Neuronal stem cell (in vitro differentiated cells): ENCODE data around the gene JPH2.

Source experiments
- DNase-seq: peaks from one replicate; pipeline ENCODE4 v3.0.0-alpha.2; 2013; ENCODE audit warnings: low spot score
- H2AFZ ChIP-seq: one replicate; pipeline ENCODE4 v1.6.1; 2013; ENCODE audit warnings: mild to moderate bottlenecking, low read length, inconsistent platforms
- H2AK5ac ChIP-seq: 2 replicates; pipeline ENCODE4 v1.6.1; 2013; ENCODE audit warnings: low read depth, mild to moderate bottlenecking, inconsistent platforms, low read length, moderate library complexity, mixed read lengths
- H2BK120ac ChIP-seq: 2 replicates; pipeline ENCODE4 v1.6.1; 2013; ENCODE audit warnings: low read depth, mild to moderate bottlenecking, inconsistent platforms, low read length, moderate library complexity, mixed read lengths
- H2BK12ac ChIP-seq: one replicate; pipeline ENCODE4 v1.6.1; 2013; ENCODE audit warnings: low read length, inconsistent platforms
- H2BK15ac ChIP-seq: 2 replicates; pipeline ENCODE4 v1.6.1; 2013; ENCODE audit warnings: mild to moderate bottlenecking, low read length, inconsistent platforms, mixed read lengths
- H2BK5ac ChIP-seq: one replicate; pipeline ENCODE4 v1.6.1; 2013; ENCODE audit warnings: inconsistent platforms, mild to moderate bottlenecking, low read length, moderate library complexity
- H3K14ac ChIP-seq: one replicate; pipeline ENCODE4 v1.6.1; 2013; ENCODE audit warnings: low read length, inconsistent platforms
- H3K18ac ChIP-seq: 2 replicates; pipeline ENCODE4 v1.6.1; 2013; ENCODE audit warnings: low read length, inconsistent platforms
- H3K23ac ChIP-seq: 2 replicates; pipeline ENCODE4 v1.6.1; 2013; ENCODE audit warnings: low read depth, mild to moderate bottlenecking, mixed read lengths, low read length, inconsistent platforms; ENCODE audit not compliant: poor library complexity
- H3K27ac ChIP-seq: replicated peaks from 3 replicates; pipeline ENCODE4 v1.5.1; 2013; ENCODE audit warnings: low read length, inconsistent platforms
- H3K27me3 ChIP-seq, 3 experiments: 2 replicates each; pipeline ENCODE4 v1.6.1; 2013; ENCODE audit warnings: low read length in 3 of 3, mild to moderate bottlenecking in 2 of 3, inconsistent platforms in 1 of 3, low read depth in 1 of 3, mixed read lengths in 1 of 3, moderate library complexity in 1 of 3; ENCODE audit not compliant: control insufficient read depth in 3 of 3, insufficient read depth in 3 of 3
- H3K36me3 ChIP-seq, 2 donors: replicated peaks in 1 of 2; 2 replicates each; pipeline ENCODE4 v1.6.1; 2013; ENCODE audit warnings: low read length in 2 of 2; ENCODE audit not compliant: control insufficient read depth in 2 of 2, insufficient read depth in 2 of 2
- H3K4ac ChIP-seq: 2 replicates; pipeline ENCODE4 v1.6.1; 2013; ENCODE audit warnings: inconsistent platforms, mild to moderate bottlenecking, low read length, moderate library complexity
- H3K4me1 ChIP-seq, 2 donors: 1 replicate in 1 of 2; 2 replicates in 1 of 2; pipeline ENCODE4 v1.6.1; 2013; ENCODE audit warnings: low read length in 2 of 2, low read depth in 1 of 2; ENCODE audit not compliant: control insufficient read depth in 2 of 2, insufficient read depth in 1 of 2
- H3K4me2 ChIP-seq: one replicate; pipeline ENCODE4 v1.6.1; 2013; ENCODE audit warnings: mild to moderate bottlenecking, low read length, inconsistent platforms; ENCODE audit not compliant: insufficient read depth, poor library complexity, severe bottlenecking
- H3K4me3 ChIP-seq, 2 donors: 2 replicates each; pipeline ENCODE4 v1.5.1; 2013; ENCODE audit warnings: low read length in 2 of 2, mild to moderate bottlenecking in 2 of 2, inconsistent platforms in 1 of 2, moderate library complexity in 1 of 2
- H3K79me1 ChIP-seq: one replicate; pipeline ENCODE4 v1.6.1; 2013; ENCODE audit warnings: low read depth, mild to moderate bottlenecking, inconsistent platforms, low read length, moderate library complexity
- H3K9ac ChIP-seq: one replicate; pipeline ENCODE4 v1.6.1; 2013; ENCODE audit warnings: mild to moderate bottlenecking, low read depth, low read length, inconsistent platforms; ENCODE audit not compliant: poor library complexity
- H3K9me3 ChIP-seq, 2 donors: replicated peaks in 1 of 2; 2 replicates each; pipeline versions ENCODE3 to v1.6.1; 2013; ENCODE audit warnings: low read length in 2 of 2, mild to moderate bottlenecking in 2 of 2, inconsistent platforms in 1 of 2, low read depth in 1 of 2, mixed read lengths in 1 of 2, moderate library complexity in 1 of 2; ENCODE audit not compliant: control insufficient read depth in 2 of 2, insufficient read depth in 1 of 2
- H4K8ac ChIP-seq: one replicate; pipeline ENCODE4 v1.6.1; 2013; ENCODE audit warnings: low read depth, mild to moderate bottlenecking, inconsistent platforms, low read length, moderate library complexity
- H4K91ac ChIP-seq: one replicate; pipeline ENCODE4 v1.6.1; 2013; ENCODE audit warnings: low read length, low read depth, mild to moderate bottlenecking, inconsistent platforms; ENCODE audit not compliant: poor library complexity
- WGBS, 2 donors: extraction: QIAGEN DNeasy Blood & Tissue Kit; methylation state at CpG; one replicate each; pipeline ENCODE4 v1.1.7; 2013; ENCODE audit warnings: missing lambda C conversion rate in 2 of 2, mixed read lengths in 1 of 2; ENCODE audit not compliant: insufficient read length in 2 of 2, insufficient replicate concordance in 1 of 2; ENCODE audit errors: extremely low coverage in 2 of 2; 5-methylcytosine and 5-hydroxymethylcytosine counted together

Gene JPH2

GRCh38 chr20:44092551-44093248, 94.3 kb downstream of the JPH2 start:
- no CpG with 5 or more reads among the region's 9 CpGs for WGBS, 2 donors
- Histone ChIP-seq H3K18ac (no peak overlapping the region), H2BK15ac (no peak overlapping the region), H2BK120ac (no peak overlapping the region), H3K4me1 (no peaks in the 10 kb centered on the region), H3K4me3 (no peak overlapping the region), H3K36me3 (no peaks in the 10 kb centered on the region), H2BK12ac (no peak overlapping the region), H2BK5ac (no peak overlapping the region), H3K23ac (no peak overlapping the region), H4K8ac (no peak overlapping the region), H3K4ac (no peak overlapping the region), H3K4me2 (no peak overlapping the region), H3K27me3 (no peaks in the 10 kb centered on the region), H3K14ac (no peak overlapping the region), H4K91ac (no peak overlapping the region), H2AK5ac (no peak overlapping the region), H3K9ac (no peak overlapping the region), H3K79me1 (no peaks in the 10 kb centered on the region), H2AFZ (no peak overlapping the region), H3K27ac (no peak overlapping the region), H3K9me3 (no peaks in the 10 kb centered on the region)
- peak; percentile 27 for DNase-seq

- peaks cover 0 to 4% (median 0%) of the 10 kb centered on the region in 3 experiments for H3K27me3 ChIP-seq
- H3K79me1 ChIP-seq: no peaks in the 10 kb centered on the region
- H3K4me1 ChIP-seq: no peaks in the 10 kb centered on the region
- H3K4me3 ChIP-seq: no peak overlapping the region
- H2BK12ac ChIP-seq: no peak overlapping the region
- no peak overlapping the region for H3K9ac ChIP-seq
- no peak overlapping the region for H2AFZ ChIP-seq
- H4K91ac ChIP-seq: no peak overlapping the region
- no peak overlapping the region for H4K8ac ChIP-seq
- H3K36me3 ChIP-seq: no peaks in the 10 kb centered on the region
- no peak overlapping the region for H3K23ac ChIP-seq
- H2BK15ac ChIP-seq: no peak overlapping the region
- no peak for DNase-seq
- H3K27ac ChIP-seq: no peak overlapping the region
- H3K14ac ChIP-seq: peak overlapping the region; percentile 28
- no peak overlapping the region for H3K18ac ChIP-seq
- no peak overlapping the region for H3K4ac ChIP-seq
- no peak overlapping the region for H2AK5ac ChIP-seq
- H2BK120ac ChIP-seq: no peak overlapping the region
- no peak overlapping the region for H2BK5ac ChIP-seq
- WGBS, 2 donors: no CpG with 5 or more reads among the region's 4 CpGs
- H3K4me2 ChIP-seq: no peak overlapping the region
- H3K9me3 ChIP-seq: no peaks in the 10 kb centered on the region
Observed at GRCh38 chr20:44091026-44091425, 96.0 kb downstream of the JPH2 start.

GRCh38 chr20:44089987-44090674, 96.9 kb downstream of the JPH2 start:
- Histone ChIP-seq H3K4me3 (no peak overlapping the region), H2AK5ac (no peak overlapping the region), H2BK15ac (no peak overlapping the region), H2BK120ac (no peak overlapping the region), H3K36me3 (no peaks in the 10 kb centered on the region), H2BK12ac (no peak overlapping the region), H3K9ac (no peak overlapping the region), H3K18ac (no peak overlapping the region), H3K4me2 (no peak overlapping the region), H4K91ac (no peak overlapping the region), H3K4ac (no peak overlapping the region), H2BK5ac (no peak overlapping the region), H2AFZ (peak overlapping the region; percentile 83), H4K8ac (peak overlapping the region; percentile 57), H3K14ac (peak overlapping the region; percentile 65), H3K23ac (no peak overlapping the region), H3K27me3 (peaks cover 0 to 4% (median 0%) of the 10 kb centered on the region in 3 experiments), H3K9me3 (no peaks in the 10 kb centered on the region), H3K27ac (no peak overlapping the region), H3K4me1 (no peaks in the 10 kb centered on the region), H3K79me1 (no peaks in the 10 kb centered on the region)
- no peak for DNase-seq
- no CpG with 5 or more reads among the region's 7 CpGs for WGBS, 2 donors

- no peak for DNase-seq
- Histone ChIP-seq H3K4ac (no peak overlapping the region), H3K4me1 (no peaks in the 10 kb centered on the region), H3K9me3 (no peaks in the 10 kb centered on the region), H2AFZ (no peak overlapping the region), H3K4me2 (no peak overlapping the region), H3K27me3 (peaks cover 0 to 4% (median 0%) of the 10 kb centered on the region in 3 experiments), H2BK12ac (no peak overlapping the region), H3K79me1 (no peaks in the 10 kb centered on the region), H2BK15ac (no peak overlapping the region), H2BK120ac (no peak overlapping the region), H3K18ac (no peak overlapping the region), H3K4me3 (no peak overlapping the region), H3K14ac (no peak overlapping the region), H3K9ac (no peak overlapping the region), H3K23ac (peak overlapping the region; percentile 40), H3K36me3 (no peaks in the 10 kb centered on the region), H2BK5ac (no peak overlapping the region), H2AK5ac (peak overlapping the region; percentile 86), H4K91ac (no peak overlapping the region), H4K8ac (no peak overlapping the region), H3K27ac (no peak overlapping the region)
- no CpG with 5 or more reads among the region's 4 CpGs for WGBS, 2 donors
Observed at GRCh38 chr20:44087857-44088120, 99.2 kb downstream of the JPH2 start.
